Activated CD4-positive, alpha-beta T cell treated with anti-CD3 and anti-CD28 coated beads, Interleukin-2, amount 10 ng/mL, durations not matched to agents 7 days and 5 days (primary cell): ENCODE data around the gene JPH3. TPM values are rescaled to one million over a fixed set of nuclear protein-coding genes. Genes with fewer than 3 reads are reported as not detected.

Source experiments
- CTCF ChIA-PET: fragments of 350-600 bp; sonication (Branson Sonifier 250); formaldehyde crosslinking; loops from one replicate; lab custom pipeline; 2021; ENCODE audit warnings: antibody characterized with exemption; lab: Charles Lee
- POLR2A ChIA-PET: fragments of 350-600 bp; sonication (Branson Sonifier 250); formaldehyde crosslinking; loops from one replicate; lab custom pipeline; 2021; ENCODE audit warnings: antibody characterized with exemption; lab: Charles Lee
- DNase-seq: peaks from one replicate; pipeline ENCODE4 v3.0.0-alpha.2; 2020
- H3K27ac Mint-ChIP-seq: one replicate; pipeline ENCODE4 v1.8.0; 2021; ENCODE audit warnings: mild to moderate bottlenecking, moderate library complexity, mixed read lengths
- H3K27me3 Mint-ChIP-seq: one replicate; pipeline ENCODE4 v1.8.0; 2021; ENCODE audit warnings: mixed read lengths
- H3K36me3 Mint-ChIP-seq: one replicate; pipeline ENCODE4 v1.8.0; 2021; ENCODE audit warnings: low read depth, mixed read lengths
- H3K4me1 Mint-ChIP-seq: one replicate; pipeline ENCODE4 v1.8.0; 2021; ENCODE audit warnings: mixed read lengths
- H3K4me3 Mint-ChIP-seq: one replicate; pipeline ENCODE4 v1.8.0; 2021; ENCODE audit warnings: mild to moderate bottlenecking, moderate library complexity, mixed read lengths
- H3K9me3 Mint-ChIP-seq: one replicate; pipeline ENCODE4 v1.8.0; 2021; ENCODE audit warnings: mixed read lengths
- total RNA-seq, 2 experiments: library from RNA; stranded (reverse); gene quantifications; one replicate each; pipeline ENCODE4 v1.2.3, GENCODE V29; 2021

The JPH3 gene
- total RNA-seq, 2 experiments from 2014 or later: not detected

- H3K9me3 Mint-ChIP-seq: no peaks in the 10 kb centered on the region
- H3K36me3 Mint-ChIP-seq: no peaks in the 10 kb centered on the region
- H3K4me3 Mint-ChIP-seq: no peak overlapping the region
- H3K27me3 Mint-ChIP-seq: no peaks in the 10 kb centered on the region
- H3K27ac Mint-ChIP-seq: no peak overlapping the region
- no peaks in the 10 kb centered on the region for H3K4me1 Mint-ChIP-seq
- ChIA-PET CTCF (no interaction called here), POLR2A (no interaction called here)
- no peak for DNase-seq
Observed at GRCh38 chr16:87686697-87687096, 84.4 kb downstream of the JPH3 start.

GRCh38 chr16:87687126-87687910 is 85.0 kb downstream of the JPH3 start:
- CTCF ChIA-PET: no interaction called here
- no peak for DNase-seq
- Mint-ChIP-seq H3K27ac (no peak overlapping the region), H3K36me3 (no peaks in the 10 kb centered on the region), H3K4me3 (no peak overlapping the region), H3K9me3 (no peaks in the 10 kb centered on the region), H3K27me3 (no peaks in the 10 kb centered on the region), H3K4me1 (no peaks in the 10 kb centered on the region)
- POLR2A ChIA-PET: no interaction called here

DNA sequence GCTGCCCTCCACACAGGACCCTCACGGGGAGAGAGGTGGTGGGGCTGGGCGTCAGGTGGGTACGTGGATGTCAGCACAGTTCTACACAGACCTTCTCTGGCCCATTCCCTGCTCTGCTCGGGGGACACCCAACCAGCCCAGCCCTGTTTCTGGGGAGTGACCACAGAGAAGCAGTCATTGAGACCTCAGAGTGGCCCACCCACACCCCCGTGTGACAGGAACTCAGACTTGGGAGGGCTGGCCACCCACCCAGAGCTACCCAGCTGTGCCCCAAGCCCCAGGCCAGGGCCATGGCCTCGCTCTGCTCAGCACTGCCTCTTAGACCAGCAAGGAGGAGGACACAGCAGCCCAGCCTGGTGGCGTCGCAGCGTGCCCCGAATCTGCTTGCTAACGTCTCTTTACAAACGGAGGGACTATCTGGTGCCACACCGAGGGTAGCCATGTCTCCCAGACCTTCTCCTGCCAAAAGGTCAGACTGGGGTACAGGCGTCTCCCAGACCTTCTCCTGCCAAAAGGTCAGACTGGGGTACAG is 85.8 kb downstream of the JPH3 start:
- ChIA-PET POLR2A (no interaction called here), CTCF (interaction anchor here (1.0 kb wide), 1 partner anchor 52 kb away, joined by 3 read pairs; no protein-coding TSS in a partner anchor)
- no peaks in the 10 kb centered on the region for H3K9me3 Mint-ChIP-seq

DNA sequence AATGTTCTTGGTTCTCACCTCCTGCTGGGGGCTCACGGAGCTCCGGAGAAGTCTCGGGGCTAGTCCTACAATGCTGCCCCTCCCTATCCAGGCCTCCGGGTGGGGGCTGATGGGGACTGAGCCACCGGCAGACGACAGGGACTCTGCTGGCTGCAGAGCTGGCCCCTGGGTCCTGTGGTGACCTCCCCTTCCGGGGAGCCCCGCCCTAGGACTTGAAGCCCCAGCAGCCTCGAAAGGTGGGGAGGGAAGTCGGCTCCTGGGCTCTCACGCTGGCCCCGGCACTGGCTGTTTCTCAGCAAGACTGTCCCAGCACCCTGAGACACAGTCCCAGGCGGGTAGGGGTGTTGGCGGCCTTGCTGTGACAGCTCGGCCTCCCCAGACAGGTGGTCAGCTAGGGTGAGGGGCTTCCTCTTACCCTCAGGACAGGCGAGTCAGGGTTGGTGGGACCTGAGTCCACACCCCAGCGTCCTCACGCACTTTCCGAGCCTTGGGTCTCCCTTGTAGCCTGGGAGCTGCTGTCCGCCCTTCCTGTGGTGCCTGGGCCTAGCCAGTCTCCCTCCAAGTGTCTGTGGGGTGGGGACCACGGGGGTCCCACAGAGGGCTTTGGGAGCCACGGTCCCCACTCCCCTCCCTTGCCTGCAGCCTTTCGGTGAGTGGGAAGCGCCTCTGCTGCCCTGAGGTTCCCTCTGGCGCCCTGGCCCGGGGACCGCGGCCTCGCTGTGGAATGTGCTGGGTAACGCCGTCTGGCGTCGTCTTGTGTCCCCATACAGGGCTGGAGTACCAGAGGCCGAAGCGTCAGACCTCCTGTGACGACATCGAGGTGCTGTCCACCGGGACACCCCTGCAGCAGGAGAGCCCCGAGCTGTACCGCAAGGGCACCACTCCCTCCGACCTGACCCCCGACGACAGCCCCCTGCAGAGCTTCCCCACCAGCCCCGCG is 86.8 kb downstream of the JPH3 start:
- DNase-seq: no peak
- no peaks in the 10 kb centered on the region for H3K9me3 Mint-ChIP-seq
- H3K36me3 Mint-ChIP-seq: no peaks in the 10 kb centered on the region
- H3K4me1 Mint-ChIP-seq: no peaks in the 10 kb centered on the region
- POLR2A ChIA-PET: no interaction called here
- H3K4me3 Mint-ChIP-seq: no peak overlapping the region
- CTCF ChIA-PET: interaction anchor here (1.0 kb wide), 1 partner anchor 53 kb away, joined by 3 read pairs; no protein-coding TSS in a partner anchor
- no peak overlapping the region for H3K27ac Mint-ChIP-seq
- H3K27me3 Mint-ChIP-seq: no peaks in the 10 kb centered on the region

More for the DNA sequence above, 85.8 kb downstream of the JPH3 start:
- Mint-ChIP-seq H3K4me3 (no peak overlapping the region), H3K4me1 (no peaks in the 10 kb centered on the region), H3K27me3 (no peaks in the 10 kb centered on the region), H3K27ac (no peak overlapping the region), H3K36me3 (no peaks in the 10 kb centered on the region)
- no peak for DNase-seq

DNA sequence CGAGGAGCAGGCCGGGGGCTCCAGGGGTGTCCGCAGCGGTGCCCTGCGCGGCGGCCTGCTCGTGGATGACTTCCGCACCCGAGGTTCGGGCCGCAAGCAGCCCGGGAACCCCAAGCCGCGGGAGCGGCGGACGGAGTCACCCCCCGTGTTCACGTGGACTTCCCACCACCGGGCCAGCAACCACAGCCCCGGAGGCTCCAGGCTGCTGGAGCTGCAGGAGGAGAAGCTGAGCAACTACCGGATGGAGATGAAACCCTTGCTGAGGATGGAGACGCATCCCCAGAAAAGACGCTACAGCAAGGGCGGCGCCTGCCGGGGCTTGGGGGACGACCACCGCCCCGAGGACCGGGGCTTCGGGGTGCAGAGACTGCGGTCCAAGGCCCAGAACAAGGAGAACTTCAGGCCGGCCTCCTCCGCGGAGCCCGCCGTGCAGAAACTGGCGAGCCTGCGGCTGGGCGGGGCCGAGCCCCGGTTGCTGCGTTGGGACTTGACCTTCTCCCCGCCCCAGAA is 87.7 kb downstream of the JPH3 start:
- Mint-ChIP-seq H3K4me3 (no peak overlapping the region), H3K36me3 (peaks cover 2% of the 10 kb centered on the region), H3K27me3 (no peaks in the 10 kb centered on the region), H3K9me3 (no peaks in the 10 kb centered on the region), H3K4me1 (no peaks in the 10 kb centered on the region), H3K27ac (no peak overlapping the region)
- CTCF ChIA-PET: no interaction called here
- DNase-seq: no peak
- POLR2A ChIA-PET: no interaction called here

DNA sequence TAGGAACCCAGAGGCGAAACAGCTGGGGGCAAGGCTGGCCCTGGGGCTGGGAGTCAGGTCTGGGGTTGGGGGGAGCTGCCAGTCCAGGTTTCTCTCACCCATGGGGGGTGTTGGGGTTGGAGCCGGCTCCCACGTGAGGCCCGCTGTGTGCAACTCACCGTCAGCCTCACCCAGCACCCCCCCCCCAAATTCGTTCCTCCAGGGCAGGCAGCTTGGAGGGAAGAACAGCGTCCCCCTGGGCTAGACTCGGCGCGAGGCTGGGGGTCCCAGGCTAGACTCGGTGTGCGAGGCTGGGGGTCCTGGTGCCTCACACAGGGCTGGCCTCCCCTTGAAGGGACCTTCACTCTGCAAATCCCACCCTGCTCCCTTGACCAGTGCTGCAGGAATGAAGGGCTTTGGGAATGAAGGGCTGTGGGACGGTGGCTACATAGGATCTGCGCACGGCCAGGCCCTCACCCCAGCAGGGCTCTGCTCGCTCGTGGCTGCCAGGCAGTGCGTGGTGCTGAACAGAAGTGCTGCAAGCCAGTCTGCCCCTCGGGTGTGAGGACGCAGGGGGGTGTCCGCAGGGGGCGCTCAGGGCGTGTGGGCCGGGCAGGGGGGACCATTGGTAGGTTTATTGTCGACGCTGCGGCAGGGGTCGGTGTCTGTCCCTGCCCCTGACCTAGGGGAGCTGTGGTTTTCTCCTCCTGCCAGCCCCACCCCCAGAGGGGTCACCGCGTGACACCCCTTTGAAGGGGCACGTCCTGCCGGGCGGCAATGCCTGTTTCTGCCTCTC is 88.8 kb downstream of the JPH3 start:
- no peak for DNase-seq
- ChIA-PET POLR2A (no interaction called here), CTCF (interaction anchor here (0.6 kb wide), 1 partner anchor 612 kb away, joined by 3 read pairs; no protein-coding TSS in a partner anchor)
- H3K36me3 Mint-ChIP-seq: peaks cover 3% of the 10 kb centered on the region
- H3K4me1 Mint-ChIP-seq: no peaks in the 10 kb centered on the region
- H3K4me3 Mint-ChIP-seq: no peak overlapping the region
- no peaks in the 10 kb centered on the region for H3K27me3 Mint-ChIP-seq
- no peaks in the 10 kb centered on the region for H3K9me3 Mint-ChIP-seq
- peak overlapping the region; percentile 31 for H3K27ac Mint-ChIP-seq

- Mint-ChIP-seq H3K27me3 (no peaks in the 10 kb centered on the region), H3K9me3 (no peaks in the 10 kb centered on the region), H3K27ac (peak overlapping the region; percentile 31), H3K4me1 (no peaks in the 10 kb centered on the region), H3K4me3 (no peak overlapping the region), H3K36me3 (peaks cover 6% of the 10 kb centered on the region)
- ChIA-PET POLR2A (no interaction called here), CTCF (interaction anchor here (0.6 to 2.4 kb wide), 2 partner anchors 11 to 533 kb away, joined by 4 to 8 read pairs; no protein-coding TSS in a partner anchor)
- no peak for DNase-seq
Observed at GRCh38 chr16:87691686-87692079, 89.4 kb downstream of the JPH3 start.

DNA sequence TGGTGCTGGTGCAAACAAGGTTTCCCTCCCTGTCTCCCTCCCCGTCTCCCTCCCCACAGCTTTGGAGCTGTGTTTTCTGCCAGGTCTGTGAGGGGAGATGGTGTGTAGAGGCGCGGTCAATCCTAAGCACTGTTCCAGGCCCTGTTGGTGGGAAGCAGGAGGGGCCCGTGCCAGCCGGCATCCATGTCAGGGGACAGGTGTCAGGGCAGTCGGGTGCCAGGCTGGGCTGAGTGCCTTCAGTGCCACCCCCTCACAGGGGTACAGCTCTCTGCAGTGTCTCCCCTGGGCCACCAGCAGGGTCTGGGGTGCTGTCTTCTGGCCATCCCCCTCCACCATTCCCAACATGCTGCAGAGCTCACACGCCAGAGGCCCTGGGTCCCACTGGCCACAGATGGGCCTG is 89.9 kb downstream of the JPH3 start:
- Mint-ChIP-seq H3K36me3 (peaks cover 6% of the 10 kb centered on the region), H3K9me3 (no peaks in the 10 kb centered on the region), H3K27me3 (no peaks in the 10 kb centered on the region), H3K27ac (no peak overlapping the region), H3K4me3 (no peak overlapping the region), H3K4me1 (no peaks in the 10 kb centered on the region)
- ChIA-PET CTCF (interaction anchor here (0.6 to 2.4 kb wide), 2 partner anchors 10 to 534 kb away, joined by 4 to 8 read pairs; no protein-coding TSS in a partner anchor), POLR2A (no interaction called here)
- DNase-seq: no peak

DNA sequence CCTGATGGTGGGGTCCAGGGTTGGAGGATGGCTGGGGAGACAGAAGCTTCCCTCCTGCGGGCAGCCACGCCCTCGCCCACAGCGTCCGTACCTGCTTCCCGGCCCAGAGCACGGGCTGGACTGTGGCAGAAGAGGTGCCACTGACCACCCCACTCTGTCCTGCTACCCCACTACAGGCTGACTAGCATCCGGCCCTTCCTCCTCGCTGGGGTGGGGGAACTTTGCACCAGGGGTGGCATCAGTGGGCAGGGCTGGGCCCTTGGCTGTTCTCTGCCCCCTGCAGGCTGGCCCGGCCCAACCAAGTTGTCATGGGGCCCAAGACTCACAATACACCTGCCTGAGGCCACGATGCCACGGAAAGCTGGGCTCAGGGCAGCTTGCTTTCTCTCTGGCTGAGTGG is 90.4 kb downstream of the JPH3 start:
- Mint-ChIP-seq H3K27ac (no peak overlapping the region), H3K36me3 (peaks cover 6% of the 10 kb centered on the region), H3K27me3 (no peaks in the 10 kb centered on the region), H3K4me1 (peaks cover 2% of the 10 kb centered on the region), H3K4me3 (no peak overlapping the region), H3K9me3 (no peaks in the 10 kb centered on the region)
- DNase-seq: no peak
- POLR2A ChIA-PET: no interaction called here
- CTCF ChIA-PET: interaction anchor here (2.4 kb wide), 1 partner anchor 10 kb away, joined by 8 read pairs; no protein-coding TSS in a partner anchor

GRCh38 chr16:87693827-87694226 is 91.5 kb downstream of the JPH3 start:
- POLR2A ChIA-PET: no interaction called here
- Mint-ChIP-seq H3K4me3 (no peak overlapping the region), H3K4me1 (peaks cover 9% of the 10 kb centered on the region), H3K36me3 (peaks cover 6% of the 10 kb centered on the region), H3K27ac (no peak overlapping the region), H3K9me3 (no peaks in the 10 kb centered on the region), H3K27me3 (no peaks in the 10 kb centered on the region)
- no peak for DNase-seq
- CTCF ChIA-PET: interaction anchor here (2.4 kb wide), 1 partner anchor 9 kb away, joined by 8 read pairs; no protein-coding TSS in a partner anchor

- Mint-ChIP-seq H3K36me3 (peaks cover 6% of the 10 kb centered on the region), H3K27me3 (no peaks in the 10 kb centered on the region)
Observed at GRCh38 chr16:87694441-87695125, 92.3 kb downstream of the JPH3 start.

More at GRCh38 chr16:87694441-87695125, 92.3 kb downstream of the JPH3 start:
- no peak overlapping the region for H3K27ac Mint-ChIP-seq
- ChIA-PET CTCF (no interaction called here), POLR2A (no interaction called here)
- H3K4me1 Mint-ChIP-seq: peaks cover 15% of the 10 kb centered on the region
- no peak for DNase-seq
- H3K9me3 Mint-ChIP-seq: no peaks in the 10 kb centered on the region
- no peak overlapping the region for H3K4me3 Mint-ChIP-seq
